ENCODE results near the gene TOB1.

- TF ChIP-seq, protein P1, sequence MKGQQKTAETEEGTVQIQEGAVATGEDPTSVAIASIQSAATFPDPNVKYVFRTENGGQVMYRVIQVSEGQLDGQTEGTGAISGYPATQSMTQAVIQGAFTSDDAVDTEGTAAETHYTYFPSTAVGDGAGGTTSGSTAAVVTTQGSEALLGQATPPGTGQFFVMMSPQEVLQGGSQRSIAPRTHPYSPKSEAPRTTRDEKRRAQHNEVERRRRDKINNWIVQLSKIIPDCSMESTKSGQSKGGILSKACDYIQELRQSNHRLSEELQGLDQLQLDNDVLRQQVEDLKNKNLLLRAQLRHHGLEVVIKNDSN (IDR thresholded peaks at IDR 0.05), result no peak
- TF ChIP-seq TCF12 (IDR thresholded peaks at IDR 0.05; ENCODE audit: low read depth), result no peak
These were observed 4.8 kb downstream of the TOB1 start for GRCh38 chr17:50861334-50861676.

Data from Ishikawa (cell line).